Measurements from ENCODE around the gene ARL13B. TPM values are rescaled to one million over a fixed set of nuclear protein-coding genes. Genes with fewer than 3 reads are reported as not detected.
"Not testable (repeated sequence)": the region's sequence is repeated elsewhere in the genome, so short reads cannot be mapped to it uniquely, and the experiment has no call there.

ARL13B gene
- total RNA-seq, 1 experiment from 2014 or later, result 2.5 TPM

GRCh38 chr3:94080552-94080951 lies 100.6 kb downstream of the ARL13B start:
- DNase-seq (ENCODE audit: low read depth); in situ Hi-C loops (cut with HindIII; ENCODE audit: low pct_unique_long_range_greater_than_20kb, low sequenced_read_pairs): not testable (repeated sequence)

- in situ Hi-C loops (cut with HindIII; ENCODE audit: low pct_unique_long_range_greater_than_20kb, low sequenced_read_pairs), result no loop called here
Measured at GRCh38 chr3:94081884-94082283, 101.9 kb downstream of the ARL13B start.

GRCh38 chr3:94082391-94082937 lies 102.5 kb downstream of the ARL13B start:
- in situ Hi-C loops (cut with HindIII; ENCODE audit: low pct_unique_long_range_greater_than_20kb, low sequenced_read_pairs), result no loop called here
- peak; percentile 44 for DNase-seq (ENCODE audit: low read depth)

More at GRCh38 chr3:94081884-94082283, 101.9 kb downstream of the ARL13B start:
- DNase-seq (ENCODE audit: low read depth), result no peak

DNA sequence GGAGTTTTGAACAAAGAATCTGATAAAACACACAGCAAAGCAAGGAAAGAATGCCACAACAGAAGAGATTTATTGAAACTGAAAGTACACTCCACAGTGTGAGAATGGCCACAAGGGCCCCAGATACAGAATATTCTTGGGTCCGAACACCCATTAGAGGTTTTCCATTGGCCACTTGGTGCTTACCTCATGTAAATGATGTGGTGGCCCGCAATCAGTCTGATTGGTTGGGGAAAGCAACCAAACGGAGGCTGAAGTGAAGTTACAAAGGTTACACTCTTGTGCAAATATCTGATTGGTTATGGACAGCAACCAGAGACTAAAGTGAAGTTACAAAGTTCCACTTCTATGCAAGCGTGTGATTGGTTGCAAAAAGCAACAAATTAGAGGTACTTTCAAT lies 103.3 kb downstream of the ARL13B start:
- in situ Hi-C loops (cut with HindIII; ENCODE audit: low pct_unique_long_range_greater_than_20kb, low sequenced_read_pairs), result no loop called here
- no peak for DNase-seq (ENCODE audit: low read depth)

- no peak for DNase-seq (ENCODE audit: low read depth)
- in situ Hi-C loops (cut with HindIII; ENCODE audit: low pct_unique_long_range_greater_than_20kb, low sequenced_read_pairs), result no loop called here
Measured at GRCh38 chr3:94089126-94089525, 109.2 kb downstream of the ARL13B start.

GRCh38 chr3:94092086-94092485 lies 112.1 kb downstream of the ARL13B start:
- in situ Hi-C loops (cut with HindIII; ENCODE audit: low pct_unique_long_range_greater_than_20kb, low sequenced_read_pairs), result no loop called here
- no peak for DNase-seq (ENCODE audit: low read depth)

GRCh38 chr3:94093151-94093550 lies 113.2 kb downstream of the ARL13B start:
- no peak for DNase-seq (ENCODE audit: low read depth)
- in situ Hi-C loops (cut with HindIII; ENCODE audit: low pct_unique_long_range_greater_than_20kb, low sequenced_read_pairs), result no loop called here

DNA sequence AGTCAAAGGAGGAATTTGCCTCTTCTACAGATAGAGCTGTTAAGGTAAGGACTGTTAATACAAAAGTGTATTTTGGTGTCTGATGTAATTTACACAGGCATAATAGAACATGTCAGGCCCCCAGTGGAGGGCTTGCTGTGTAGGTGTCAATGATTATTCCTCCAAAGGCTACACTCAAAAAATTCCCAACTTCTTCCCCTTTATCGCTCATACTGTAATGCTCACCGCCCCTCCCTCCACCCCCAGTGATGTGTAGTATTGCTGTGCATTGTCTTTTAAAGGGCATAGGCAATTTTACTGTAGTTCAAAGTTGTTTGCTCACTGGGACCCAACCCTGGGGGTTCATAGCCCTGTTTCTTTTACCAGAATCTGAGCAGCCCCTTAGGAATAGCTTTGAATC lies 115.2 kb downstream of the ARL13B start:
- in situ Hi-C loops (cut with HindIII; ENCODE audit: low pct_unique_long_range_greater_than_20kb, low sequenced_read_pairs), result no loop called here
- no peak for DNase-seq (ENCODE audit: low read depth)

- in situ Hi-C loops (cut with HindIII; ENCODE audit: low pct_unique_long_range_greater_than_20kb, low sequenced_read_pairs), result no loop called here
- DNase-seq (ENCODE audit: low read depth), result no peak
Measured at GRCh38 chr3:94098452-94098851, 118.5 kb downstream of the ARL13B start.

DNA sequence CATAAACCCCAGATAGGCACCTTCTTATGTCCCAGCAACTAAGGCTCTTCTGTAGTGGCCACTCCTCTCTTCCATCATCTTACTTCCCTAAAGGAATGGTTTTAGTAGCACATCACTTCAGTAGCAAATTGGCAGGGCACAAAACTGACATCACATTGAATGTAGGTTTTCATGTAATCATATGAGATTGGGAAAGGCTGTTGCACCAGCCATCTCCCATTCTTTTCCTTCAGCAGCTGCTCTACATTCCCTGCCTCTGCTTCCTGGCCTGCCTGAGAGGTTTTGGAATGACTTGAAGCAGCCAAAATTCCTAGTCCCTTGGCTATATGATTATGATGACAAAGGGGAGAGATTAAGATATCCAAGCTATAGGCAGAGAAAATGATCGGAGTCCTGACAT lies 119.4 kb downstream of the ARL13B start:
- DNase-seq (ENCODE audit: low read depth), result no peak

DNA sequence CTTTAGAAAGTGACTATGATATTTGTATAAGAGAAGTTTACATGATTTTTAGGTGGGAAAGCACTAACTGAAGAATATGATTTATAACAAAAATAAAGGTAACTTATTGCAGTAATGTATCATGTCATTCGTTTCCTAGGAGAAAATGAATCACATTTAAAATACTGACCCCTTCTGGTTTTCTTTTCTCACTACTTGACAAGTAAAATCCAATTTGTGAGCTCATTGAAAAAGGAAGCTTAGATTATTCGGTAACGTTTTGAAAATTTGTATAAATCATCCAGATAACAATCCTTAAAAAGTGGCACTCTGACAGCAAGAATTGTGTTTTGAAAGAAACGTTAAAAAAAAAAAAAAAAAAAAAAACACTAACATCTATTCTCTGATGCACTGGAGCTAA lies 121.9 kb downstream of the ARL13B start:
- in situ Hi-C loops (cut with HindIII; ENCODE audit: low pct_unique_long_range_greater_than_20kb, low sequenced_read_pairs), result no loop called here
- no peak for DNase-seq (ENCODE audit: low read depth)

More for the DNA sequence above, 119.4 kb downstream of the ARL13B start:
- in situ Hi-C loops (cut with HindIII; ENCODE audit: low pct_unique_long_range_greater_than_20kb, low sequenced_read_pairs), result no loop called here

Other genes with a start within 250 kb of the ARL13B start
- 2.7 and 4.3 TPM in 2 replicates for gene PROS1, start 6.3 kb upstream of the ARL13B start, total RNA-seq (2014; rRNA removed; shearing (Covaris generic); ENCODE audit: low replicate concordance)
- gene STX19, start 48.4 kb downstream of the ARL13B start, total RNA-seq (2014; rRNA removed; shearing (Covaris generic); ENCODE audit: low replicate concordance), result not detected in 2 replicates
- gene DHFR2, start 82.8 kb downstream of the ARL13B start, total RNA-seq (2014; rRNA removed; shearing (Covaris generic); ENCODE audit: low replicate concordance), result 1.4 and 9.2 TPM in 2 replicates
- 8.9 and 10.6 TPM in 2 replicates for gene NSUN3, start 82.9 kb downstream of the ARL13B start, total RNA-seq (2014; rRNA removed; shearing (Covaris generic); ENCODE audit: low replicate concordance)

Measured in Caki2 (cell line).